ENCODE measurements around the gene TMPRSS4. TPM values are rescaled to one million over a fixed set of nuclear protein-coding genes. Genes with fewer than 3 reads are reported as not detected.

Gene TMPRSS4
- total RNA-seq, 1 donor from 2014 or later, result not detected

GRCh38 chr11:118059246-118059940, 17.5 kb upstream of the TMPRSS4 start:
- Mint-ChIP-seq H3K36me3 (ENCODE audit: low read depth, unreplicated experiment) (no peaks in the 10 kb centered on the region), H3K4me3 (ENCODE audit: unreplicated experiment) (no peak overlapping the region), H3K4me1 (ENCODE audit: low read depth, unreplicated experiment) (peaks cover 7% of the 10 kb centered on the region), H3K9me3 (ENCODE audit: unreplicated experiment) (no peaks in the 10 kb centered on the region), H3K27ac (ENCODE audit: unreplicated experiment) (no peak overlapping the region), H3K27me3 (ENCODE audit: low read depth, unreplicated experiment) (peaks cover 41% of the 10 kb centered on the region)
- Histone ChIP-seq H3K4me1 (ENCODE audit: insufficient read depth, low read length) (no peaks in the 10 kb centered on the region), H3K36me3 (ENCODE audit: insufficient read depth, low read length) (no peaks in the 10 kb centered on the region), H4K20me1 (ENCODE audit: insufficient read depth, low read length) (no peaks in the 10 kb centered on the region), H3K27ac (ENCODE audit: low read depth, low read length) (no peak overlapping the region), H3K27me3 (ENCODE audit: insufficient read depth, low read length) (peaks cover 2% of the 10 kb centered on the region), H3K79me2 (ENCODE audit: insufficient read depth, low read length) (no peaks in the 10 kb centered on the region), H2AFZ (ENCODE audit: low read depth, low read length) (no peak overlapping the region), H3K4me2 (ENCODE audit: low read length) (no peak overlapping the region), H3K9me3 (ENCODE audit: insufficient read depth, low read depth, low read length) (no peaks in the 10 kb centered on the region), H3K4me3 (ENCODE audit: insufficient read depth, low read depth, low read length) (no peak overlapping the region), H3K9ac (ENCODE audit: low read length) (no peak overlapping the region)
- DNase-seq (ENCODE audit: low read depth), result no peak
- no peak for FAIRE-seq
- TF ChIP-seq CTCF (IDR thresholded peaks at IDR 0.05; ENCODE audit: insufficient read depth, low read depth, low read length) (no peak), EZH2 (IDR thresholded peaks at IDR 0.05; ENCODE audit: insufficient read depth, low read length) (no peak)

GRCh38 chr11:118060081-118060661, 16.7 kb upstream of the TMPRSS4 start:
- Mint-ChIP-seq H3K4me3 (ENCODE audit: unreplicated experiment) (no peak overlapping the region), H3K4me1 (ENCODE audit: low read depth, unreplicated experiment) (peaks cover 7% of the 10 kb centered on the region), H3K27ac (ENCODE audit: unreplicated experiment) (no peak overlapping the region), H3K9me3 (ENCODE audit: unreplicated experiment) (no peaks in the 10 kb centered on the region), H3K27me3 (ENCODE audit: low read depth, unreplicated experiment) (peaks cover 42% of the 10 kb centered on the region), H3K36me3 (ENCODE audit: low read depth, unreplicated experiment) (no peaks in the 10 kb centered on the region)
- Histone ChIP-seq H4K20me1 (ENCODE audit: insufficient read depth, low read length) (no peaks in the 10 kb centered on the region), H2AFZ (ENCODE audit: low read depth, low read length) (no peak overlapping the region), H3K27me3 (ENCODE audit: insufficient read depth, low read length) (peaks cover 2% of the 10 kb centered on the region), H3K79me2 (ENCODE audit: insufficient read depth, low read length) (no peaks in the 10 kb centered on the region), H3K36me3 (ENCODE audit: insufficient read depth, low read length) (no peaks in the 10 kb centered on the region), H3K9ac (ENCODE audit: low read length) (no peak overlapping the region), H3K4me1 (ENCODE audit: insufficient read depth, low read length) (no peaks in the 10 kb centered on the region), H3K4me2 (ENCODE audit: low read length) (no peak overlapping the region), H3K9me3 (ENCODE audit: insufficient read depth, low read depth, low read length) (no peaks in the 10 kb centered on the region), H3K27ac (ENCODE audit: low read depth, low read length) (no peak overlapping the region), H3K4me3 (ENCODE audit: insufficient read depth, low read depth, low read length) (no peak overlapping the region)
- FAIRE-seq (no peak), DNase-seq (ENCODE audit: low read depth) (no peak)
- TF ChIP-seq EZH2 (IDR thresholded peaks at IDR 0.05; ENCODE audit: insufficient read depth, low read length) (no peak), CTCF (IDR thresholded peaks at IDR 0.05; ENCODE audit: insufficient read depth, low read depth, low read length) (no peak)

GRCh38 chr11:118060869-118061268, 16.0 kb upstream of the TMPRSS4 start:
- peaks cover 2% of the 10 kb centered on the region for H3K27me3 ChIP-seq (ENCODE audit: insufficient read depth, low read length)
- no peaks in the 10 kb centered on the region for H3K36me3 Mint-ChIP-seq (ENCODE audit: low read depth, unreplicated experiment)
- H3K4me2 ChIP-seq (ENCODE audit: low read length), result no peak overlapping the region
- H3K4me3 Mint-ChIP-seq (ENCODE audit: unreplicated experiment), result no peak overlapping the region
- no peak overlapping the region for H3K27ac ChIP-seq (ENCODE audit: low read depth, low read length)
- H3K79me2 ChIP-seq (ENCODE audit: insufficient read depth, low read length), result no peaks in the 10 kb centered on the region
- H3K36me3 ChIP-seq (ENCODE audit: insufficient read depth, low read length), result no peaks in the 10 kb centered on the region
- H3K27ac Mint-ChIP-seq (ENCODE audit: unreplicated experiment), result no peak overlapping the region
- peaks cover 41% of the 10 kb centered on the region for H3K27me3 Mint-ChIP-seq (ENCODE audit: low read depth, unreplicated experiment)
- no peak for FAIRE-seq
- H3K4me1 ChIP-seq (ENCODE audit: insufficient read depth, low read length), result no peaks in the 10 kb centered on the region
- H3K9me3 ChIP-seq (ENCODE audit: insufficient read depth, low read depth, low read length), result no peaks in the 10 kb centered on the region
- no peak for TF ChIP-seq CTCF (IDR thresholded peaks at IDR 0.05; ENCODE audit: insufficient read depth, low read depth, low read length)
- TF ChIP-seq EZH2 (IDR thresholded peaks at IDR 0.05; ENCODE audit: insufficient read depth, low read length), result no peak
- no peak overlapping the region for H3K4me3 ChIP-seq (ENCODE audit: insufficient read depth, low read depth, low read length)
- peaks cover 7% of the 10 kb centered on the region for H3K4me1 Mint-ChIP-seq (ENCODE audit: low read depth, unreplicated experiment)
- no peak overlapping the region for H3K9ac ChIP-seq (ENCODE audit: low read length)
- H2AFZ ChIP-seq (ENCODE audit: low read depth, low read length), result no peak overlapping the region
- no peak for DNase-seq (ENCODE audit: low read depth)
- H3K9me3 Mint-ChIP-seq (ENCODE audit: unreplicated experiment), result no peaks in the 10 kb centered on the region
- H4K20me1 ChIP-seq (ENCODE audit: insufficient read depth, low read length), result no peaks in the 10 kb centered on the region

All from astrocyte (in vitro differentiated cells and primary cell).